IMR-90 (cell line): ENCODE results near the gene MCAM. TPM values are rescaled to one million over a fixed set of nuclear protein-coding genes. Genes with fewer than 3 reads are reported as not detected.

ENCODE experiments used
- ATAC-seq: fragments of 200-7000 bp; cut with Tn5 transposase; 2 replicates; pipeline ENCODE4 v1.9.1; 2020; ENCODE audit warnings: low read depth, mild to moderate bottlenecking, moderate library complexity
- BruUV-seq: library from RNA; stranded (reverse); fragments of 400-500 nt; replicated peaks from 2 replicates; lab custom pipeline; 2021; lab: Mats Ljungman, UMichigan
- CTCF ChIA-PET: fragments of 300-600 bp; formaldehyde crosslinking; extraction: SDS; loops from one replicate; lab custom pipeline; 2021; ENCODE audit warnings: antibody characterized with exemption; lab: Yijun Ruan, JAX
- POLR2A ChIA-PET: fragments of 300-600 bp; sonication (Branson Sonifier 250); formaldehyde crosslinking; loops from one replicate; lab custom pipeline; 2022; ENCODE audit warnings: antibody characterized with exemption; ENCODE audit not compliant: unreplicated experiment; lab: Charles Lee
- DNase-seq: peaks from one replicate; pipeline ENCODE4 v3.0.0; 2013
- H2AFZ ChIP-seq: replicated peaks from 2 replicates; pipeline ENCODE3; 2013; ENCODE audit warnings: low read length, mild to moderate bottlenecking; ENCODE audit not compliant: poor library complexity
- H2AK5ac ChIP-seq: 2 replicates; pipeline ENCODE4 v1.6.1; 2013; ENCODE audit warnings: low read depth, low read length, inconsistent platforms
- H2AK9ac ChIP-seq: replicated peaks from 2 replicates; pipeline ENCODE3; 2013; ENCODE audit warnings: mild to moderate bottlenecking, low read depth, low read length, moderate library complexity; ENCODE audit not compliant: poor library complexity
- H2BK120ac ChIP-seq: 2 replicates; pipeline ENCODE4 v1.6.1; 2013; ENCODE audit warnings: low read depth, low read length, inconsistent platforms
- H2BK15ac ChIP-seq: 3 replicates; pipeline ENCODE4 v1.6.1; 2013; ENCODE audit warnings: low read depth, low read length, inconsistent platforms
- H2BK20ac ChIP-seq: 2 replicates; pipeline ENCODE4 v1.6.1; 2013; ENCODE audit warnings: low read depth, mild to moderate bottlenecking, inconsistent platforms, low read length, moderate library complexity
- H2BK5ac ChIP-seq: 2 replicates; pipeline ENCODE4 v1.6.1; 2013; ENCODE audit warnings: mild to moderate bottlenecking, low read depth, low read length, inconsistent platforms; ENCODE audit not compliant: poor library complexity, severe bottlenecking
- H3K14ac ChIP-seq: replicated peaks from 2 replicates; pipeline ENCODE4 v1.6.1; 2013; ENCODE audit warnings: low read depth, low read length, inconsistent platforms
- H3K18ac ChIP-seq: 2 replicates; pipeline ENCODE4 v1.6.1; 2013; ENCODE audit warnings: low read depth, low read length, control low read depth
- H3K23ac ChIP-seq: 2 replicates; pipeline ENCODE4 v1.6.1; 2013; ENCODE audit warnings: low read depth, low read length, inconsistent platforms
- H3K27ac ChIP-seq: 2 replicates; pipeline ENCODE4 v1.5.1; 2013; ENCODE audit warnings: mild to moderate bottlenecking, control low read depth, low read length; ENCODE audit not compliant: insufficient read depth
- H3K27me3 ChIP-seq: 2 replicates; pipeline ENCODE4 v1.6.1; 2013; ENCODE audit warnings: low read length; ENCODE audit not compliant: control insufficient read depth, insufficient read depth
- H3K36me3 ChIP-seq: 2 replicates; pipeline ENCODE4 v1.6.1; 2013; ENCODE audit warnings: low read length, mixed read lengths; ENCODE audit not compliant: control insufficient read depth, insufficient read depth
- H3K4ac ChIP-seq: 2 replicates; pipeline ENCODE4 v1.6.1; 2013; ENCODE audit warnings: low read depth, low read length, inconsistent platforms
- H3K4me1 ChIP-seq: 2 replicates; pipeline ENCODE4 v1.6.1; 2013; ENCODE audit warnings: low read length, mixed read lengths; ENCODE audit not compliant: control insufficient read depth, insufficient read depth
- H3K4me2 ChIP-seq: 2 replicates; pipeline ENCODE4 v1.6.1; 2013; ENCODE audit warnings: low read depth, mild to moderate bottlenecking, control low read depth, low read length, moderate library complexity
- H3K4me3 ChIP-seq: 2 replicates; pipeline ENCODE4 v1.5.1; 2013; ENCODE audit warnings: low read depth, mild to moderate bottlenecking, control low read depth, low read length, moderate library complexity; ENCODE audit not compliant: insufficient read depth
- H3K56ac ChIP-seq: 2 replicates; pipeline ENCODE4 v1.6.1; 2013; ENCODE audit warnings: low read length, inconsistent platforms; ENCODE audit not compliant: insufficient read depth; ENCODE audit errors: extremely low read depth
- H3K79me1 ChIP-seq, 2 experiments: 2 replicates each; pipeline ENCODE4 v1.6.1; 2013; ENCODE audit warnings: low read length in 2 of 2, inconsistent platforms in 1 of 2, low read depth in 1 of 2
- H3K9ac ChIP-seq: 2 replicates; pipeline ENCODE4 v1.6.1; 2013; ENCODE audit warnings: low read depth, low read length, control low read depth
- H3K9me1 ChIP-seq: 2 replicates; pipeline ENCODE4 v1.6.1; 2013; ENCODE audit warnings: low read length, inconsistent platforms; ENCODE audit not compliant: insufficient read depth
- H3K9me3 ChIP-seq: 2 replicates; pipeline ENCODE4 v1.6.1; 2013; ENCODE audit warnings: low read length; ENCODE audit not compliant: control insufficient read depth, insufficient read depth
- H4K20me1 ChIP-seq: 2 replicates; pipeline ENCODE4 v1.6.1; 2013; ENCODE audit warnings: low read length, inconsistent platforms; ENCODE audit not compliant: insufficient read depth
- H4K5ac ChIP-seq: 2 replicates; pipeline ENCODE4 v1.6.1; 2013; ENCODE audit warnings: mild to moderate bottlenecking, low read depth, low read length, control low read depth
- H4K8ac ChIP-seq, 2 experiments: 2 replicates each; pipeline ENCODE4 v1.6.1; 2013; ENCODE audit warnings: low read depth in 2 of 2, low read length in 2 of 2, control low read depth in 1 of 2, inconsistent platforms in 1 of 2
- H4K91ac ChIP-seq: 2 replicates; pipeline ENCODE4 v1.6.1; 2013; ENCODE audit warnings: low read depth, low read length, inconsistent platforms; ENCODE audit not compliant: insufficient read depth
- BHLHE40 ChIP-seq: fragments of 150-350 bp; IDR thresholded peaks from 2 replicates; pipeline ENCODE4 v1.6.1; 2016; ENCODE audit warnings: mild to moderate bottlenecking, low read depth, low read length
- CEBPB ChIP-seq: IDR thresholded peaks from 2 replicates; pipeline ENCODE4 v1.6.1; 2012; ENCODE audit warnings: low read depth, low read length, improper control_type of control experiment
- FOS ChIP-seq: fragments of 150-350 bp; IDR thresholded peaks from 2 replicates; pipeline ENCODE4 v1.6.1; 2016; ENCODE audit warnings: low read depth, low read length
- MAFK ChIP-seq: IDR thresholded peaks from 2 replicates; pipeline ENCODE4 v1.6.1; 2012; ENCODE audit warnings: low read depth, low read length, improper control_type of control experiment
- MAZ ChIP-seq: IDR thresholded peaks from 2 replicates; pipeline ENCODE4 v1.6.1; 2012; ENCODE audit warnings: low read depth, mild to moderate bottlenecking, low read length, improper control_type of control experiment, moderate library complexity, borderline replicate concordance
- MXI1 ChIP-seq: IDR thresholded peaks from 2 replicates; pipeline ENCODE4 v1.6.1; 2012; ENCODE audit warnings: low read depth, mild to moderate bottlenecking, low read length, moderate library complexity, borderline replicate concordance
- NFE2L2 ChIP-seq: fragments of 150-350 bp; IDR thresholded peaks from 2 replicates; pipeline ENCODE4 v1.6.1; 2016; ENCODE audit warnings: low read depth, mild to moderate bottlenecking, low read length
- RCOR1 ChIP-seq: IDR thresholded peaks from 2 replicates; pipeline ENCODE4 v1.6.1; 2012; ENCODE audit warnings: mild to moderate bottlenecking, low read length, improper control_type of control experiment; ENCODE audit not compliant: insufficient replicate concordance
- RFX5 ChIP-seq: IDR thresholded peaks from 2 replicates; pipeline ENCODE4 v1.8.0; 2012; ENCODE audit warnings: low read depth, mild to moderate bottlenecking, low read length, moderate library complexity
- SMC3 ChIP-seq: fragments of 150-350 bp; IDR thresholded peaks from 2 replicates; pipeline ENCODE4 v1.6.1; 2016; ENCODE audit warnings: low read depth, mild to moderate bottlenecking, antibody characterized with exemption, low read length, moderate library complexity
- WGBS, 2 experiments: methylation state at CpG; one replicate each; pipeline versions ENCODE4 v1.1.5 to v1.1.7; 2013; ENCODE audit warnings: missing lambda C conversion rate in 2 of 2; ENCODE audit not compliant: insufficient read length in 1 of 2; ENCODE audit errors: extremely low coverage in 2 of 2; 5-methylcytosine and 5-hydroxymethylcytosine counted together
- dilution Hi-C: fragments of 300-500 bp; cut with HindIII; formaldehyde crosslinking; loops from one replicate; pipeline ENCODE4 v1.14.3; 2018; ENCODE audit warnings: low sequenced_read_pairs; ENCODE audit not compliant: unreplicated experiment
- in situ Hi-C: fragments of 300-500 bp; cut with MboI; formaldehyde crosslinking; loops from 3 replicates; pipeline ENCODE4 v1.14.3; 2019; ENCODE audit warnings: low sequenced_read_pairs, inconsistent platforms, mixed read lengths
- intact Hi-C: fragments of 100-400 bp; cut with micrococcal nuclease; formaldehyde crosslinking; loops from 2 replicates; pipeline ENCODE4 v1.10.0; 2022
- polyA plus RNA-seq, 3 experiments: library from polyadenylated mRNA; depleted of rRNA; stranded (reverse); fragments of >200 nt; gene quantifications; 2 replicates each; pipeline ENCODE4 v1.2.3, GENCODE V29; 2012; ENCODE audit warnings: low replicate concordance in 1 of 3
- total RNA-seq: library from RNA; depleted of rRNA; stranded (reverse); fragments of >200 nt; gene quantifications from 2 replicates; pipeline ENCODE4 v1.2.3, GENCODE V29; 2012
- TF ChIP-seq, protein P1 (sequence below): conservative IDR thresholded peaks from 2 replicates; pipeline ENCODE4 v1.5.1; 2012; ENCODE audit warnings: mild to moderate bottlenecking, low read depth, low read length, improper control_type of control experiment

MCAM gene
- total and polyA plus RNA-seq, 2 of the 4 experiments (the other 2 are of a cell fraction): 95.1 to 131 TPM

DNA sequence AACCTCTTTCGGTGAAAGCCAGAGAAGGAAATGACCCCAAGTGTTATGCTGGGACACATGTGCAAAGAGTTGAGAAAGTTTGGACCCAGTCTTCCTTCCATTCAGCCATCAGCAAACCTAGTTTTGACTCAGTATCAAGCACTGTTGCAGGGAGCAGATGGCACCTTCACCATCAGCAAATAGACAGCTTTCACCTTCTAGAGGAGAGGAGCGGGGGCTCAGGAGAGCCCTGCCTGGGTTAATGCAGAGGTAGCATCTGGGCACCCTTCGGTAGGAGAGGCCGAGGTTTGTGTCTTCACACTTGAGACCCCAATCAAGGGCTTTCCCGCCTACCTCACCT is 45.8 kb upstream of the MCAM start:
- H3K4me3 ChIP-seq: no peak overlapping the region
- H2BK20ac ChIP-seq: no peak overlapping the region
- H4K91ac ChIP-seq: no peak overlapping the region; the same call in 1 of the 2 replicates
- no peak for TF ChIP-seq CEBPB
- TF ChIP-seq NFE2L2: no peak
- TF ChIP-seq MXI1: no peak
- TF ChIP-seq FOS: no peak
- TF ChIP-seq MAZ: no peak
- no peak for TF ChIP-seq SMC3
- TF ChIP-seq BHLHE40: no peak
- no peak for TF ChIP-seq MAFK
- no peak for TF ChIP-seq RFX5
- TF ChIP-seq, protein P1, sequence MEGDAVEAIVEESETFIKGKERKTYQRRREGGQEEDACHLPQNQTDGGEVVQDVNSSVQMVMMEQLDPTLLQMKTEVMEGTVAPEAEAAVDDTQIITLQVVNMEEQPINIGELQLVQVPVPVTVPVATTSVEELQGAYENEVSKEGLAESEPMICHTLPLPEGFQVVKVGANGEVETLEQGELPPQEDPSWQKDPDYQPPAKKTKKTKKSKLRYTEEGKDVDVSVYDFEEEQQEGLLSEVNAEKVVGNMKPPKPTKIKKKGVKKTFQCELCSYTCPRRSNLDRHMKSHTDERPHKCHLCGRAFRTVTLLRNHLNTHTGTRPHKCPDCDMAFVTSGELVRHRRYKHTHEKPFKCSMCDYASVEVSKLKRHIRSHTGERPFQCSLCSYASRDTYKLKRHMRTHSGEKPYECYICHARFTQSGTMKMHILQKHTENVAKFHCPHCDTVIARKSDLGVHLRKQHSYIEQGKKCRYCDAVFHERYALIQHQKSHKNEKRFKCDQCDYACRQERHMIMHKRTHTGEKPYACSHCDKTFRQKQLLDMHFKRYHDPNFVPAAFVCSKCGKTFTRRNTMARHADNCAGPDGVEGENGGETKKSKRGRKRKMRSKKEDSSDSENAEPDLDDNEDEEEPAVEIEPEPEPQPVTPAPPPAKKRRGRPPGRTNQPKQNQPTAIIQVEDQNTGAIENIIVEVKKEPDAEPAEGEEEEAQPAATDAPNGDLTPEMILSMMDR: no peak
- no peak for TF ChIP-seq RCOR1
- dilution Hi-C loops: no loop called here
- ATAC-seq: no peak
- no peak overlapping the region; the same call in 1 of the 2 replicates for H3K23ac ChIP-seq
- H3K4ac ChIP-seq: no peak overlapping the region
- no TSS peak for BruUV-seq
- 0 out of 2 replicates have a peak overlapping the region, but pooled peaks have one; percentile 15 for H3K14ac ChIP-seq
- peaks cover 31% of the 10 kb centered on the region for H3K9me1 ChIP-seq
- intact Hi-C loops: loop anchor here (10.0 kb wide), 1 partner anchor 362 kb away; the partner anchor contains the start of gene NECTIN1
- no peaks in the 10 kb centered on the region for H3K9me3 ChIP-seq
- peak overlapping the region; percentile 38 for H2AK9ac ChIP-seq
- no peaks in the 10 kb centered on the region for H3K36me3 ChIP-seq
- POLR2A ChIA-PET: no interaction called here
- H4K5ac ChIP-seq: no peak overlapping the region
- CTCF ChIA-PET: no interaction called here
- DNase-seq: no peak
- H3K18ac ChIP-seq: no peak overlapping the region
- no peak overlapping the region for H3K56ac ChIP-seq
- no peak overlapping the region for H2BK5ac ChIP-seq
- no peak overlapping the region for H2AFZ ChIP-seq
- H3K79me1 ChIP-seq: peaks cover 0 to 9% of the 10 kb centered on the region in 2 experiments; a peak in 1 of 4 replicates
- in situ Hi-C loops: loop anchor here (25.0 kb wide), 1 partner anchor 750 kb away; no protein-coding TSS in a partner anchor
- H3K4me1 ChIP-seq: peaks cover 24% of the 10 kb centered on the region
- H3K4me2 ChIP-seq: no peak overlapping the region
- H3K27ac ChIP-seq: no peak overlapping the region
- H4K20me1 ChIP-seq: peaks cover 12% of the 10 kb centered on the region
- no peak overlapping the region for H2BK15ac ChIP-seq
- H2AK5ac ChIP-seq: no peak overlapping the region
- H3K27me3 ChIP-seq: no peaks in the 10 kb centered on the region
- WGBS, 2 experiments: 96% methylated on average over 3 of the region's 5 CpGs; no CpG with 5 or more reads in 1 of the 2 experiments
- H2BK120ac ChIP-seq: peak overlapping the region; percentile 2; the same call in 1 of the 2 replicates
- no peak overlapping the region for H3K9ac ChIP-seq
- H4K8ac ChIP-seq: no peak overlapping the region
